Measurements from ENCODE around the gene PYDC2.
A peak's percentile ranks its signal among the peaks of the same experiment; 100 is the strongest.

PYDC2 gene

DNA sequence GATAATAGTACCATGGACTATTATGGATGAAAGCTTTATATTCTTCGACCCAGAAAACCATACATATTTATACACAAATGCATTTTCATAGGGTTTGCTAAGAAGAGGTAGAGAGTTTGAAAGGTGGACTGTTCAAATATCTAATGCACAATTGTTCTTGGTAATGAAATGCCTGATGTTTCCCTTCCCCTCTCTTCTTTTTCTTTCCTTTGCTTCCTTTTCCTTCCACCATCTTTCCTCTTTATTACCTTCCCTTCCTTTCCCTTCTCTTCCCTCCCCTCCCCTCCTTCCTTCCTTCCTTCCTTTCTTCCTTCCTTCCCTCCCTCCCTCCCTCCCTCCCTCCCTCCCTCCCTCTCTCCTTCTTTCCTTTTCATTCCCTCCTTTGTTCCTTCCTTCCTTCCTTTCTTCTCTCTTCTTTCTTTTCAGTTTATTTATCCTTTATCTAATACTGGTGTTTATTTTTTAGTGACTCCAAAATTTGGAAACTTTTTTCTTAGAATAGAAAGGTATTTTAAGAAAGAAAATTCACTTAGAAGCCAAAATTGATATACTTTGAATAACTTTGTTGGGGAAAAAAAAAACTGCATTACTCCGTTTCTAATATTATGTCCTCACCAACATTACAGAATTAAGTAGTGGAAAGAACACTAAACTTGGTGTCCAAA lies 22.7 kb upstream of the PYDC2 start:
- no peak overlapping the region for H3K4me2 ChIP-seq (ENCODE audit: insufficient read depth, low read length, poor library complexity, severe bottlenecking)
- no peak overlapping the region for H2BK15ac ChIP-seq (ENCODE audit: low read length)
- no peaks in the 10 kb centered on the region for H3K27me3 ChIP-seq (ENCODE audit: control insufficient read depth in 3 of 3, insufficient read depth in 3 of 3, low read depth in 1 of 3, low read length in 3 of 3)
- no peak overlapping the region for H3K4ac ChIP-seq (ENCODE audit: low read length)
- H2BK120ac ChIP-seq (ENCODE audit: low read depth, low read length): no peak overlapping the region
- no peak overlapping the region for H2BK12ac ChIP-seq (ENCODE audit: low read length)
- no peaks in the 10 kb centered on the region for H3K36me3 ChIP-seq (replicated peaks in 1 of 2; ENCODE audit: control insufficient read depth in 2 of 2, insufficient read depth in 2 of 2, low read length in 2 of 2)
- no peak overlapping the region for H2BK5ac ChIP-seq (ENCODE audit: low read length)
- H3K9me3 ChIP-seq (replicated peaks in 1 of 2; ENCODE audit: control insufficient read depth in 2 of 2, insufficient read depth in 1 of 2, low read depth in 1 of 2, low read length in 2 of 2): no peaks in the 10 kb centered on the region
- no peak overlapping the region for H3K18ac ChIP-seq (ENCODE audit: low read length)
- no peak overlapping the region for H3K14ac ChIP-seq (ENCODE audit: low read length)
- no peak overlapping the region for H2AK5ac ChIP-seq (ENCODE audit: low read depth, low read length)
- no peak overlapping the region for H3K27ac ChIP-seq (replicated peaks; ENCODE audit: low read length)
- no peaks in the 10 kb centered on the region for H3K79me1 ChIP-seq (ENCODE audit: low read depth, low read length)
- no CpG with 5 or more reads among the region's 2 CpGs for WGBS, 2 donors (ENCODE audit: extremely low coverage in 2 of 2, insufficient read length in 2 of 2, insufficient replicate concordance in 1 of 2)
- no peaks in the 10 kb centered on the region for H3K4me1 ChIP-seq (ENCODE audit: control insufficient read depth in 2 of 2, insufficient read depth in 1 of 2, low read depth in 1 of 2, low read length in 2 of 2)
- no peak overlapping the region for H3K4me3 ChIP-seq (ENCODE audit: low read length in 2 of 2)
- peak overlapping the region; percentile 29 for H2AFZ ChIP-seq (ENCODE audit: low read length)
- DNase-seq (ENCODE audit: low spot score): no peak
- H4K91ac ChIP-seq (ENCODE audit: low read depth, low read length, poor library complexity): no peak overlapping the region
- no peak overlapping the region for H4K8ac ChIP-seq (ENCODE audit: low read depth, low read length)
- no peak overlapping the region for H3K23ac ChIP-seq (ENCODE audit: low read depth, low read length, poor library complexity)
- no peak overlapping the region for H3K9ac ChIP-seq (ENCODE audit: low read depth, low read length, poor library complexity)

DNA sequence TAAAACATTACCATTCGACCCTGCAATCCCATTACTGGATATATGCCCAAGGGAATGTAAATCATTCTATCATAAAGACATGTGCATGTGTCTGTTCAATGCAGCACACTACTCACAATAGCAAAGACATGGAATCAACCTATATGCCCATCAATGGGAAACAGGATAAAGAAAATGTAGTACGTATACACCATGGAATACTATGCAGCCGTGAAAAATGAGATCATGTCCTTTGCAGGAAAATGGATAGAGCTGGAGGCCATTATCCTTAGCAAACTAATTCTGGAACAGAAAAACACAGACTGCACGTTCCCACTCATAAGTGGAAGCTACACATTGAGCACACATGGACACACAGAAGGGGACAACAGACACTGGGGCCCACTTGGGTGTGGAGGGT lies 20.4 kb upstream of the PYDC2 start:
- H3K9ac ChIP-seq (ENCODE audit: low read depth, low read length, poor library complexity): no peak overlapping the region
- H3K27ac ChIP-seq (replicated peaks; ENCODE audit: low read length): no peak overlapping the region
- no peak overlapping the region for H4K8ac ChIP-seq (ENCODE audit: low read depth, low read length)
- no peaks in the 10 kb centered on the region for H3K79me1 ChIP-seq (ENCODE audit: low read depth, low read length)
- no peak overlapping the region for H3K4me2 ChIP-seq (ENCODE audit: insufficient read depth, low read length, poor library complexity, severe bottlenecking)
- no peak overlapping the region for H2AFZ ChIP-seq (ENCODE audit: low read length)
- H3K14ac ChIP-seq (ENCODE audit: low read length): no peak overlapping the region
- H3K9me3 ChIP-seq (replicated peaks in 1 of 2; ENCODE audit: control insufficient read depth in 2 of 2, insufficient read depth in 1 of 2, low read depth in 1 of 2, low read length in 2 of 2): no peaks in the 10 kb centered on the region
- no peak overlapping the region for H3K4me3 ChIP-seq (ENCODE audit: low read length in 2 of 2)
- H3K18ac ChIP-seq (ENCODE audit: low read length): no peak overlapping the region
- H4K91ac ChIP-seq (ENCODE audit: low read depth, low read length, poor library complexity): no peak overlapping the region
- no peaks in the 10 kb centered on the region for H3K36me3 ChIP-seq (replicated peaks in 1 of 2; ENCODE audit: control insufficient read depth in 2 of 2, insufficient read depth in 2 of 2, low read length in 2 of 2)
- no peak overlapping the region for H2BK5ac ChIP-seq (ENCODE audit: low read length)
- H2BK12ac ChIP-seq (ENCODE audit: low read length): no peak overlapping the region
- H3K23ac ChIP-seq (ENCODE audit: low read depth, low read length, poor library complexity): no peak overlapping the region
- no peak for DNase-seq (ENCODE audit: low spot score)
- no CpG with 5 or more reads among the region's 4 CpGs for WGBS, 2 donors (ENCODE audit: extremely low coverage in 2 of 2, insufficient read length in 2 of 2, insufficient replicate concordance in 1 of 2)
- H2BK15ac ChIP-seq (ENCODE audit: low read length): no peak overlapping the region
- H3K4me1 ChIP-seq (ENCODE audit: control insufficient read depth in 2 of 2, insufficient read depth in 1 of 2, low read depth in 1 of 2, low read length in 2 of 2): no peaks in the 10 kb centered on the region
- no peaks in the 10 kb centered on the region for H3K27me3 ChIP-seq (ENCODE audit: control insufficient read depth in 3 of 3, insufficient read depth in 3 of 3, low read depth in 1 of 3, low read length in 3 of 3)
- H2AK5ac ChIP-seq (ENCODE audit: low read depth, low read length): no peak overlapping the region
- H2BK120ac ChIP-seq (ENCODE audit: low read depth, low read length): no peak overlapping the region
- H3K4ac ChIP-seq (ENCODE audit: low read length): no peak overlapping the region

DNA sequence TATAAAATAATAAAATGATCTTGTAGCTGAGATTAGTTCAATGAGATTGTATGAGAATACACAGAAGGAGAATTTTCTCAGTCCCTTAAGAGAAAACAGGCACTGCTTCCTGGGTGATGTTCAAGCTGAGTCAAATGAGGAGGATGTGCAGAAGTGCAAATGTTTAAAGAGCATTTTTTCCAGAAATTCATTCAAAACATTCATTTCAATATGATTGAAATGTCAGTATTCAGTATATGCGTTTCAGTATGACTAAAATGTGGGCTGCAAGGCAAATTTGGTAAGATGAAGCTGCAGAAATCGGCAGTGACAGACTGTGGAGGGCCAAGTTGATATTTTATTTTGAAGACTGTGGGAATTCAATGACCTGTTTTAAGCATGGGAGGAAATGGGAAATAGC lies 19.3 kb upstream of the PYDC2 start:
- WGBS, 2 donors (ENCODE audit: extremely low coverage in 2 of 2, insufficient read length in 2 of 2, insufficient replicate concordance in 1 of 2): no CpG with 5 or more reads among the region's 2 CpGs
- H3K14ac ChIP-seq (ENCODE audit: low read length): no peak overlapping the region

GRCh38 chr3:191444569-191444968 lies 16.4 kb upstream of the PYDC2 start:
- H3K9ac ChIP-seq (ENCODE audit: low read depth, low read length, poor library complexity): no peak overlapping the region
- no peak overlapping the region for H3K14ac ChIP-seq (ENCODE audit: low read length)
- H3K36me3 ChIP-seq (replicated peaks in 1 of 2; ENCODE audit: control insufficient read depth in 2 of 2, insufficient read depth in 2 of 2, low read length in 2 of 2): no peaks in the 10 kb centered on the region
- H2BK5ac ChIP-seq (ENCODE audit: low read length): no peak overlapping the region
- H2BK120ac ChIP-seq (ENCODE audit: low read depth, low read length): no peak overlapping the region
- H3K4ac ChIP-seq (ENCODE audit: low read length): no peak overlapping the region
- H3K18ac ChIP-seq (ENCODE audit: low read length): no peak overlapping the region
- no peak overlapping the region for H3K4me3 ChIP-seq (ENCODE audit: low read length in 2 of 2)
- no peaks in the 10 kb centered on the region for H3K79me1 ChIP-seq (ENCODE audit: low read depth, low read length)
- WGBS, 2 donors (ENCODE audit: extremely low coverage in 2 of 2, insufficient read length in 2 of 2, insufficient replicate concordance in 1 of 2): no CpG with 5 or more reads among the region's 3 CpGs
- peaks cover 0 to 6% of the 10 kb centered on the region in 2 donors for H3K9me3 ChIP-seq (replicated peaks in 1 of 2; ENCODE audit: control insufficient read depth in 2 of 2, insufficient read depth in 1 of 2, low read depth in 1 of 2, low read length in 2 of 2)
- peaks cover 0 to 3% of the 10 kb centered on the region in 2 donors for H3K4me1 ChIP-seq (ENCODE audit: control insufficient read depth in 2 of 2, insufficient read depth in 1 of 2, low read depth in 1 of 2, low read length in 2 of 2)
- no peak overlapping the region for H4K8ac ChIP-seq (ENCODE audit: low read depth, low read length)
- H2BK15ac ChIP-seq (ENCODE audit: low read length): no peak overlapping the region
- H2BK12ac ChIP-seq (ENCODE audit: low read length): no peak overlapping the region
- H3K27me3 ChIP-seq (ENCODE audit: control insufficient read depth in 3 of 3, insufficient read depth in 3 of 3, low read depth in 1 of 3, low read length in 3 of 3): no peaks in the 10 kb centered on the region
- H4K91ac ChIP-seq (ENCODE audit: low read depth, low read length, poor library complexity): no peak overlapping the region
- H3K4me2 ChIP-seq (ENCODE audit: insufficient read depth, low read length, poor library complexity, severe bottlenecking): no peak overlapping the region
- DNase-seq (ENCODE audit: low spot score): no peak
- H2AK5ac ChIP-seq (ENCODE audit: low read depth, low read length): no peak overlapping the region
- H2AFZ ChIP-seq (ENCODE audit: low read length): no peak overlapping the region
- no peak overlapping the region for H3K23ac ChIP-seq (ENCODE audit: low read depth, low read length, poor library complexity)
- no peak overlapping the region for H3K27ac ChIP-seq (replicated peaks; ENCODE audit: low read length)

More for the DNA sequence above, 19.3 kb upstream of the PYDC2 start:
- no peak overlapping the region for H2BK5ac ChIP-seq (ENCODE audit: low read length)
- H3K4ac ChIP-seq (ENCODE audit: low read length): no peak overlapping the region
- H3K79me1 ChIP-seq (ENCODE audit: low read depth, low read length): no peaks in the 10 kb centered on the region
- no peak overlapping the region for H2BK15ac ChIP-seq (ENCODE audit: low read length)
- no peak overlapping the region for H3K23ac ChIP-seq (ENCODE audit: low read depth, low read length, poor library complexity)
- H3K4me2 ChIP-seq (ENCODE audit: insufficient read depth, low read length, poor library complexity, severe bottlenecking): no peak overlapping the region
- no peak overlapping the region for H2BK12ac ChIP-seq (ENCODE audit: low read length)
- H3K9me3 ChIP-seq (replicated peaks in 1 of 2; ENCODE audit: control insufficient read depth in 2 of 2, insufficient read depth in 1 of 2, low read depth in 1 of 2, low read length in 2 of 2): no peaks in the 10 kb centered on the region
- no peak overlapping the region for H2AFZ ChIP-seq (ENCODE audit: low read length)
- H3K4me3 ChIP-seq (ENCODE audit: low read length in 2 of 2): no peak overlapping the region
- H2AK5ac ChIP-seq (ENCODE audit: low read depth, low read length): no peak overlapping the region
- no peak overlapping the region for H4K8ac ChIP-seq (ENCODE audit: low read depth, low read length)
- H3K36me3 ChIP-seq (replicated peaks in 1 of 2; ENCODE audit: control insufficient read depth in 2 of 2, insufficient read depth in 2 of 2, low read length in 2 of 2): no peaks in the 10 kb centered on the region
- no peaks in the 10 kb centered on the region for H3K4me1 ChIP-seq (ENCODE audit: control insufficient read depth in 2 of 2, insufficient read depth in 1 of 2, low read depth in 1 of 2, low read length in 2 of 2)
- DNase-seq (ENCODE audit: low spot score): no peak
- H3K9ac ChIP-seq (ENCODE audit: low read depth, low read length, poor library complexity): no peak overlapping the region
- no peak overlapping the region for H2BK120ac ChIP-seq (ENCODE audit: low read depth, low read length)
- no peaks in the 10 kb centered on the region for H3K27me3 ChIP-seq (ENCODE audit: control insufficient read depth in 3 of 3, insufficient read depth in 3 of 3, low read depth in 1 of 3, low read length in 3 of 3)
- H3K18ac ChIP-seq (ENCODE audit: low read length): no peak overlapping the region
- H4K91ac ChIP-seq (ENCODE audit: low read depth, low read length, poor library complexity): no peak overlapping the region
- no peak overlapping the region for H3K27ac ChIP-seq (replicated peaks; ENCODE audit: low read length)

Data from neuronal stem cell (in vitro differentiated cells).